ENCODE data around the gene FGF11.

DNA sequence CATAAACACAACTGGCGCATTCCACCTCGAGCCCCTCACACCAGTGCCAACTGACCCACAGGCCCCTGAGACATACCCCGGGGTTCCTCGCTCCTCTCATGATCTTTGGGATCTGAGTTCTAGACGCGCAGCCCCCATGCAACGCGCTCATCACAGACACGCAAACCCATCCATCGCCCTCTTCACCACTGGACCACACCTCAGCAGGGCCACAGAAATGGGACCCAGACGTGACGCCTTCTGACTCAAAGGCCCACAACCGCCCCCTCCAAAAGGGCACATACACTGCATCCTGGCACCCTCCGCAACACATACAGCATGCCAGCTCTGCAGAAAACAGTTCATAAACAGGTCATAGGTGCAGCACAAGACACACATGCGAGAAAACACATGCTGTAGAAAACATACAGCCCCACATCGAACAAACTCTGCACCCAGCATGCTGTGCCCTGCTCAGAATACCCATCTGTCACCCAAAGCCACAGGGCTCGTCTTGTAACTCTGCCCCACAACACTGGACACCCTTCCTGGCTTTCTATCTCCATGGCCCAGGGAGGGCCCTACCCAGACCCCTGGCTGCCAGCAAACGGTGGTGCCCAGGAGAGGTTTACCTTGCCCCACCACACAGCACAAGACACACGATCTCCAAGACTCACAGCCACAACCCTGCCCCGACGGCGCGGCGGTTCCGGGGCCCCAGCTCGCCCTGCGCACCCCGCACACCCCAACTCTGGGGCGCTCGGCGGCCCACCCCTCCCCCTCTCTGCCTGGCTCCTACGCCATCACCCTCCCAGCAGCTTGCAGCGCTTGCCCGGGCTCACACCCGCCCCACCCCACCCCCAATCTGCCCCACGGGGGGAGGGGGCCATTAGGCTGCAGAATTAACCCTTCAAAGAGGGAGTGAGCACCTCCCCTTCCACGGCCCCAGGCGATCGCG, 39.2 kb downstream of the FGF11 start:
- TF ChIP-seq CTCF (conservative IDR thresholded peaks at IDR 0.05 in 1 of 2, IDR thresholded peaks at IDR 0.05 in 1 of 2; ENCODE audit: extremely low read depth in 1 of 2, insufficient read depth in 1 of 2, low read depth in 1 of 2, low read length in 2 of 2) (no peak), EZH2 (IDR thresholded peaks at IDR 0.05; ENCODE audit: borderline replicate concordance, low read length) (no peak)
